PC-9 (cell line): ENCODE results near the gene WBP1L. TPM values are rescaled to one million over a fixed set of nuclear protein-coding genes. Genes with fewer than 3 reads are reported as not detected.

ENCODE experiments used
- BruUV-seq: library from RNA; stranded (reverse); fragments of 400-500 nt; replicated peaks from 2 replicates; lab custom pipeline; 2021; lab: Mats Ljungman, UMichigan
- CTCF ChIA-PET: fragments of 300-600 bp; sonication (Branson Sonifier 250); formaldehyde crosslinking; loops from one replicate; lab custom pipeline; 2022; ENCODE audit warnings: antibody characterized with exemption; lab: Charles Lee
- POLR2A ChIA-PET: fragments of 300-600 bp; sonication (Branson Sonifier 250); formaldehyde crosslinking; loops from one replicate; lab custom pipeline; 2022; ENCODE audit warnings: antibody characterized with exemption; ENCODE audit not compliant: unreplicated experiment; lab: Charles Lee
- DNase-seq, 2 experiments: peaks; one replicate each; pipeline versions ENCODE4 v3.0.0 to v3.0.0-alpha.2; 2015 to 2022; ENCODE audit warnings: mixed read lengths in 1 of 2
- H2AFZ ChIP-seq: fragments of 200-600 bp; sonication (generic); 2 replicates; pipeline ENCODE4 v1.8.1; 2017; ENCODE audit warnings: antibody characterized with exemption
- H3F3A ChIP-seq: fragments of 200-600 bp; sonication (generic); 2 replicates; pipeline ENCODE4 v1.8.1; 2017; ENCODE audit warnings: antibody characterized with exemption, mild to moderate bottlenecking, low read depth; ENCODE audit not compliant: insufficient read depth
- H3K27ac ChIP-seq: fragments of 200-600 bp; sonication (generic); 2 replicates; pipeline ENCODE4 v1.6.1; 2016; ENCODE audit warnings: mixed run types
- H3K27me3 ChIP-seq: fragments of 200-600 bp; sonication (generic); 2 replicates; pipeline ENCODE4 v1.6.1; 2016; ENCODE audit warnings: low read depth, mixed run types; ENCODE audit not compliant: insufficient read depth
- H3K36me3 ChIP-seq: fragments of 200-600 bp; sonication (generic); 2 replicates; pipeline ENCODE4 v1.6.1; 2016; ENCODE audit warnings: low read depth, mixed run types
- H3K4me1 ChIP-seq: fragments of 200-600 bp; sonication (generic); replicated peaks from 2 replicates; pipeline ENCODE4 v1.6.1; 2016; ENCODE audit warnings: mixed run types; ENCODE audit not compliant: insufficient read depth
- H3K4me2 ChIP-seq: fragments of 200-600 bp; sonication (generic); 2 replicates; pipeline ENCODE4 v1.6.1; 2017; ENCODE audit warnings: mixed run types
- H3K4me3 ChIP-seq: fragments of 200-600 bp; sonication (generic); 2 replicates; pipeline ENCODE4 v1.6.1; 2016; ENCODE audit warnings: mixed run types
- H3K79me2 ChIP-seq: fragments of 200-600 bp; sonication (generic); 2 replicates; pipeline ENCODE4 v1.6.1; 2017; ENCODE audit warnings: low read depth, mixed run types
- H3K9me2 ChIP-seq: fragments of 200-600 bp; sonication (generic); 2 replicates; pipeline ENCODE4 v1.8.1; 2017; ENCODE audit warnings: mild to moderate bottlenecking; ENCODE audit not compliant: insufficient read depth
- H3K9me3 ChIP-seq: fragments of 200-600 bp; sonication (generic); 2 replicates; pipeline ENCODE4 v1.8.1; 2016; ENCODE audit warnings: low read depth; ENCODE audit not compliant: insufficient read depth
- H4K20me1 ChIP-seq: fragments of 200-600 bp; sonication (generic); 2 replicates; pipeline ENCODE4 v1.8.1; 2017; ENCODE audit not compliant: insufficient read depth
- EZH2 ChIP-seq: fragments of 200-600 bp; sonication (generic); IDR thresholded peaks from 2 replicates; pipeline ENCODE4 v1.8.0; 2017; ENCODE audit warnings: antibody characterized with exemption, low read depth
- intact Hi-C: fragments of 100-400 bp; cut with micrococcal nuclease; formaldehyde crosslinking; loops from one replicate; pipeline ENCODE4 v1.10.0; 2022; ENCODE audit not compliant: unreplicated experiment
- total RNA-seq: library from RNA; stranded (reverse); gene quantifications from 2 replicates; pipeline ENCODE4 v1.2.3, GENCODE V29; 2021
- TF ChIP-seq, protein P1 (sequence below): fragments of 200-600 bp; sonication (generic); conservative IDR thresholded peaks from 2 replicates; pipeline ENCODE4 v1.6.1; 2017; ENCODE audit warnings: mixed run types, antibody characterized with exemption, mild to moderate bottlenecking, moderate library complexity

WBP1L gene
- total RNA-seq, 1 experiment from 2014 or later = 19.7 TPM

DNA sequence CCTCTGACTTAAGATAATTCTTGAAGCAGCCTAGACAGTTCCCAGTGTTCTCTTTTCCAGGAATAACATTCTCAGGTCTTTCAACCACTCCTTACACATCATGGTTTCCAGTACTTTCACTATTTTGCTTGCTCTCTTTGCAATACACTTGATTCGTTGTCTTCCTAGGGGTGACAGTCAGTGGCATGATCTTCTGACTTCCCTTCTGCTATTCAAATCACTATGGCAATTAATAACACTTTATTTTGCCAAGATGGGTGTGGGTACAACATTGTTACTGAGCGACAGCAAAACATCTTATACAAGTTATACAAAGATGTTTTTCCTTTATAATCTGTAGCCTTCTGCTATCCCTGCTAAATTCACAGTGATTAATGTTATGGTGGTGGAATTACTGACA is 44.9 kb upstream of the WBP1L start:
- H3K4me3 ChIP-seq = no peak overlapping the region
- no peak overlapping the region for H3K4me2 ChIP-seq
- no peaks in the 10 kb centered on the region for H3K9me2 ChIP-seq
- ChIA-PET CTCF (no interaction called here), POLR2A (no interaction called here)
- H2AFZ ChIP-seq = no peak overlapping the region
- no peaks in the 10 kb centered on the region for H3K36me3 ChIP-seq
- no peaks in the 10 kb centered on the region for H3K9me3 ChIP-seq
- H3K4me1 ChIP-seq = peaks cover 6% of the 10 kb centered on the region
- no peaks in the 10 kb centered on the region for H3F3A ChIP-seq
- TF ChIP-seq EZH2 = no peak
- TF ChIP-seq, protein P1, sequence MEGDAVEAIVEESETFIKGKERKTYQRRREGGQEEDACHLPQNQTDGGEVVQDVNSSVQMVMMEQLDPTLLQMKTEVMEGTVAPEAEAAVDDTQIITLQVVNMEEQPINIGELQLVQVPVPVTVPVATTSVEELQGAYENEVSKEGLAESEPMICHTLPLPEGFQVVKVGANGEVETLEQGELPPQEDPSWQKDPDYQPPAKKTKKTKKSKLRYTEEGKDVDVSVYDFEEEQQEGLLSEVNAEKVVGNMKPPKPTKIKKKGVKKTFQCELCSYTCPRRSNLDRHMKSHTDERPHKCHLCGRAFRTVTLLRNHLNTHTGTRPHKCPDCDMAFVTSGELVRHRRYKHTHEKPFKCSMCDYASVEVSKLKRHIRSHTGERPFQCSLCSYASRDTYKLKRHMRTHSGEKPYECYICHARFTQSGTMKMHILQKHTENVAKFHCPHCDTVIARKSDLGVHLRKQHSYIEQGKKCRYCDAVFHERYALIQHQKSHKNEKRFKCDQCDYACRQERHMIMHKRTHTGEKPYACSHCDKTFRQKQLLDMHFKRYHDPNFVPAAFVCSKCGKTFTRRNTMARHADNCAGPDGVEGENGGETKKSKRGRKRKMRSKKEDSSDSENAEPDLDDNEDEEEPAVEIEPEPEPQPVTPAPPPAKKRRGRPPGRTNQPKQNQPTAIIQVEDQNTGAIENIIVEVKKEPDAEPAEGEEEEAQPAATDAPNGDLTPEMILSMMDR = no peak
- BruUV-seq = no TSS peak
- no peaks in the 10 kb centered on the region for H4K20me1 ChIP-seq
- H3K27ac ChIP-seq = no peak overlapping the region
- no peak for DNase-seq
- no peaks in the 10 kb centered on the region for H3K27me3 ChIP-seq
- H3K79me2 ChIP-seq = no peaks in the 10 kb centered on the region
- intact Hi-C loops = no loop called here

DNA sequence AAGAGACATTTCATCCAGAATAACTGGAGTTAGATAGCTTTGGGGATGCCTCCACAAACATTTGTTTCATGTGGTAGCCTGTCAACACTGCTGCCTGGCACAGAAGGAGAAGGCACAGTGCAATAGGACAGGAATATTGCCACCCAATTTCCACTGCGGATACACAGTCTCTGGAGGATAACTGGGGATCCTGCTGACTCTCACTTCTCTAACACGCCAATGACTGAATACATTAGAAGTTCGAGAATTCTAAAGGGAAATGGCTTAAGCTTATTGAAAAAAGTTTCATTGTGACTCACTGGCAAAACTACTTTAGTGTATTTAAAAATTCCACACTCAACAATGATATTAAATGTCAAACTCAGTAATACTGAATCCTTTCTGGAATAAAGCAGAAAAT is 42.5 kb upstream of the WBP1L start:
- no peaks in the 10 kb centered on the region for H4K20me1 ChIP-seq
- no peak for DNase-seq
- no peaks in the 10 kb centered on the region for H3K9me2 ChIP-seq
- intact Hi-C loops = no loop called here
- no peak overlapping the region for H3K4me2 ChIP-seq
- H2AFZ ChIP-seq = no peak overlapping the region
- TF ChIP-seq, protein P1 = no peak
- TF ChIP-seq EZH2 = no peak
- ChIA-PET POLR2A (no interaction called here), CTCF (no interaction called here)
- BruUV-seq = no TSS peak
- no peaks in the 10 kb centered on the region for H3K27me3 ChIP-seq
- H3K27ac ChIP-seq = no peak overlapping the region
- no peaks in the 10 kb centered on the region for H3K36me3 ChIP-seq
- no peaks in the 10 kb centered on the region for H3F3A ChIP-seq
- H3K79me2 ChIP-seq = no peaks in the 10 kb centered on the region
- no peaks in the 10 kb centered on the region for H3K4me1 ChIP-seq
- no peak overlapping the region for H3K4me3 ChIP-seq
- H3K9me3 ChIP-seq = no peaks in the 10 kb centered on the region

DNA sequence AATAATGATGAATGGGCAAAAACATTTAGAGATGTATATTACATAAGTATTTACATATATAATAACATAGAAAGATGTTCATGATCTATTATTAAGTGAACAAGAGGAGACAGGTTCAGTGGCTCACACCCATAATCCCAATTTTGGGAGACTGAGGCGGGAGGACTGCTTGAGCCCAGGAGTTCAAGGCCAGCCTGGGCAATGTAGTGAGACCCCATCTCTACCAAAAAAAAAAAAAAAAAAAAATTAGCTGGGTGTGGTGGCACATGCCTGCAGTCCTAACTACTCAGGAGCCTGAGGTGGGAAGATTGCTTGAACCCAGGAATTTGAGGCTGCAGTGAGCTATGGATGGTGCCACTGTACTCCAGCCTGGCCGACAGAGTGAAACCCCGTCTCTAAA is 42.0 kb upstream of the WBP1L start:
- intact Hi-C loops = no loop called here
- Histone ChIP-seq H3K27ac (no peak overlapping the region), H3K9me2 (no peaks in the 10 kb centered on the region), H2AFZ (no peak overlapping the region), H3K4me2 (no peak overlapping the region), H3F3A (no peaks in the 10 kb centered on the region), H4K20me1 (no peaks in the 10 kb centered on the region), H3K27me3 (no peaks in the 10 kb centered on the region), H3K4me1 (no peaks in the 10 kb centered on the region), H3K36me3 (no peaks in the 10 kb centered on the region), H3K4me3 (no peak overlapping the region), H3K79me2 (no peaks in the 10 kb centered on the region), H3K9me3 (no peaks in the 10 kb centered on the region)
- TF ChIP-seq, protein P1 = no peak
- no peak for TF ChIP-seq EZH2
- ChIA-PET POLR2A (no interaction called here), CTCF (no interaction called here)
- no TSS peak for BruUV-seq
- DNase-seq = no peak
